ENCODE data around the gene AIM2. TPM values are rescaled to one million over a fixed set of nuclear protein-coding genes. Genes with fewer than 3 reads are reported as not detected.

Gene AIM2
- total and polyA plus RNA-seq, 2 of the 13 experiments (the other 11 are each of a cell fraction or from before 2014, with no cell fraction given): not detected

DNA sequence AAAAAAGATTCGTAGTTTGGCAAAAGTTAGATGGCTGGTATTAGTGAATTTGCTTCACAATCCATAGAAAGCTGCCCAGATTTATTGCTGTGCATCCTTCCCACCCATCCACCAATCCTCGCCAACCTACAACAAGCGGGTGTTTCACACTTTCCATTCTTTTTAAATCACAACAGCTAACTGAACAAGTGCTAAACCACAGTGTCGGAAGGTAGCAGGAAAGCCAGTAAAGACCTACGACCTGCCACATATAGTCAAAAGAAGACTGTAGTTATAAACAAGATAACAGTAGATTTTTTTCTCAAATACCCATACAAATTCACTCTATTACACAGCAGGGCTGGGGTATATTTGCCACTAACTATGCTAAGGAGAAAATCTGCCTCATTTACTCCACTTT, 47.0 kb upstream of the AIM2 start (continued):
- TF ChIP-seq, protein P1, sequence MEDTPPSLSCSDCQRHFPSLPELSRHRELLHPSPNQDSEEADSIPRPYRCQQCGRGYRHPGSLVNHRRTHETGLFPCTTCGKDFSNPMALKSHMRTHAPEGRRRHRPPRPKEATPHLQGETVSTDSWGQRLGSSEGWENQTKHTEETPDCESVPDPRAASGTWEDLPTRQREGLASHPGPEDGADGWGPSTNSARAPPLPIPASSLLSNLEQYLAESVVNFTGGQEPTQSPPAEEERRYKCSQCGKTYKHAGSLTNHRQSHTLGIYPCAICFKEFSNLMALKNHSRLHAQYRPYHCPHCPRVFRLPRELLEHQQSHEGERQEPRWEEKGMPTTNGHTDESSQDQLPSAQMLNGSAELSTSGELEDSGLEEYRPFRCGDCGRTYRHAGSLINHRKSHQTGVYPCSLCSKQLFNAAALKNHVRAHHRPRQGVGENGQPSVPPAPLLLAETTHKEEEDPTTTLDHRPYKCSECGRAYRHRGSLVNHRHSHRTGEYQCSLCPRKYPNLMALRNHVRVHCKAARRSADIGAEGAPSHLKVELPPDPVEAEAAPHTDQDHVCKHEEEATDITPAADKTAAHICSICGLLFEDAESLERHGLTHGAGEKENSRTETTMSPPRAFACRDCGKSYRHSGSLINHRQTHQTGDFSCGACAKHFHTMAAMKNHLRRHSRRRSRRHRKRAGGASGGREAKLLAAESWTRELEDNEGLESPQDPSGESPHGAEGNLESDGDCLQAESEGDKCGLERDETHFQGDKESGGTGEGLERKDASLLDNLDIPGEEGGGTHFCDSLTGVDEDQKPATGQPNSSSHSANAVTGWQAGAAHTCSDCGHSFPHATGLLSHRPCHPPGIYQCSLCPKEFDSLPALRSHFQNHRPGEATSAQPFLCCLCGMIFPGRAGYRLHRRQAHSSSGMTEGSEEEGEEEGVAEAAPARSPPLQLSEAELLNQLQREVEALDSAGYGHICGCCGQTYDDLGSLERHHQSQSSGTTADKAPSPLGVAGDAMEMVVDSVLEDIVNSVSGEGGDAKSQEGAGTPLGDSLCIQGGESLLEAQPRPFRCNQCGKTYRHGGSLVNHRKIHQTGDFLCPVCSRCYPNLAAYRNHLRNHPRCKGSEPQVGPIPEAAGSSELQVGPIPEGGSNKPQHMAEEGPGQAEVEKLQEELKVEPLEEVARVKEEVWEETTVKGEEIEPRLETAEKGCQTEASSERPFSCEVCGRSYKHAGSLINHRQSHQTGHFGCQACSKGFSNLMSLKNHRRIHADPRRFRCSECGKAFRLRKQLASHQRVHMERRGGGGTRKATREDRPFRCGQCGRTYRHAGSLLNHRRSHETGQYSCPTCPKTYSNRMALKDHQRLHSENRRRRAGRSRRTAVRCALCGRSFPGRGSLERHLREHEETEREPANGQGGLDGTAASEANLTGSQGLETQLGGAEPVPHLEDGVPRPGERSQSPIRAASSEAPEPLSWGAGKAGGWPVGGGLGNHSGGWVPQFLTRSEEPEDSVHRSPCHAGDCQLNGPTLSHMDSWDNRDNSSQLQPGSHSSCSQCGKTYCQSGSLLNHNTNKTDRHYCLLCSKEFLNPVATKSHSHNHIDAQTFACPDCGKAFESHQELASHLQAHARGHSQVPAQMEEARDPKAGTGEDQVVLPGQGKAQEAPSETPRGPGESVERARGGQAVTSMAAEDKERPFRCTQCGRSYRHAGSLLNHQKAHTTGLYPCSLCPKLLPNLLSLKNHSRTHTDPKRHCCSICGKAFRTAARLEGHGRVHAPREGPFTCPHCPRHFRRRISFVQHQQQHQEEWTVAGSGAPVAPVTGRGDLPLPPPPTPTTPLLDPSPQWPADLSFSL (CRISPR knock-in tag; IDR thresholded peaks at IDR 0.05): no peak
- TF ChIP-seq SATB2 (CRISPR knock-in tag; IDR thresholded peaks at IDR 0.05) (no peak), AHR (CRISPR knock-in tag; IDR thresholded peaks at IDR 0.05) (no peak)

DNA sequence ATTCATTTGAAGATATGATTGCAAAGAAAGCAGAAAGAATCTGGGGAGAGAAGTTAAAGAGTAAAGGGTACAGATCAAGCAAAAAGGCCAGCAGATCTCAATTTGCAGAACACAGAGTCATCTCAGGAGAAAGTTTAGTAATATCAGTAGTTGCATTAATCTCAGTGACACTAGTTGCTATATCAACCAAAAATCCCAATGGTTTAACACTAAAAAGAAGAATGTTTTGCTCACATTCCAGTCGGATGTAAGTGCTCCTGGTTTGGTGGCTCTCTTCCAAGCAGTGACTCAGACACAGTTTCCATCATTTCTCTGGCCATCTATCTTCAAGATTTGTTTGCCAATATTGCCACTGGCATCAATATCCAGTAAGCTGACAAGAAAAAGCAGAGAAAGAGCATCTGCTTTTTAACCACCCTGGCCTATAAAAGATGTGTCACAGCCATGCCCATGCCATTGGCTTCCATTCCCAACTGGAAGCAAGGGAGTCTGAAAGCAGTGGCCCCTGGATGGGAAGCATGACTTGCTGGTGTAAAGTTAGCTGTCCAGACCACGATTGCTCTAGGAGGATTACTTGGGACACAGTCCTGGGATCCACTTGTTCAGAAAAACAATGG, 45.5 kb upstream of the AIM2 start:
- BruUV-seq (replicated peaks): no TSS peak
- H4K20me1 ChIP-seq (ENCODE audit: insufficient read depth, low read length): no peaks in the 10 kb centered on the region
- no peaks in the 10 kb centered on the region for H3K36me3 ChIP-seq (replicated peaks in 1 of 2; ENCODE audit: control insufficient read depth in 1 of 2, insufficient read depth in 2 of 2, low read length in 2 of 2)
- no peak overlapping the region for H2AFZ ChIP-seq (ENCODE audit: low read length)
- H3K9ac ChIP-seq (ENCODE audit: insufficient read depth, low read depth, low read length): no peak overlapping the region
- intact Hi-C loops (cut with micrococcal nuclease; ENCODE audit: unreplicated experiment) (loop anchor here (10.0 kb wide), 1 partner anchor 483 kb away; no protein-coding TSS in a partner anchor), in situ Hi-C loops (cut with HindIII; ENCODE audit: extremely low pct_ligation_motif_present, low pct_unique_long_range_greater_than_20kb) (no loop called here)
- no peaks in the 10 kb centered on the region for H3K4me1 ChIP-seq (ENCODE audit: insufficient read depth, low read length)
- H3K4me2 ChIP-seq (ENCODE audit: low read depth, low read length): no peak overlapping the region
- WGBS (ENCODE audit: low lambda C conversion rate): 0% methylated on average over 2 of the region's 2 CpGs
- ATAC-seq: no peak
- no peak for DNase-seq (ENCODE audit: low spot score)
- ChIA-PET CTCF (ENCODE audit: low intra/inter-chr PET ratio, low total read pairs) (no interaction called here), POLR2A (no interaction called here)
- no peaks in the 10 kb centered on the region for H3K79me2 ChIP-seq (ENCODE audit: insufficient read depth, low read length)
- H3K4me3 ChIP-seq (replicated peaks in 1 of 3; ENCODE audit: insufficient read depth in 1 of 3, low read depth in 2 of 3, low read length in 3 of 3): no peak overlapping the region
- H3K27ac ChIP-seq (ENCODE audit: extremely low read length, insufficient read depth, low read length): no peak overlapping the region
- H3K27me3 ChIP-seq (ENCODE audit: control insufficient read depth in 1 of 2, insufficient read depth in 2 of 2, low read length in 2 of 2): peaks cover 0 to 8% of the 10 kb centered on the region in 2 experiments; a peak in 2 of 5 replicates
- FAIRE-seq: no peak
- H3K9me3 ChIP-seq (ENCODE audit: low read length): no peaks in the 10 kb centered on the region
- no peak for TF ChIP-seq CENPX (CRISPR knock-in tag; IDR thresholded peaks at IDR 0.05)
- TF ChIP-seq, protein P2, sequence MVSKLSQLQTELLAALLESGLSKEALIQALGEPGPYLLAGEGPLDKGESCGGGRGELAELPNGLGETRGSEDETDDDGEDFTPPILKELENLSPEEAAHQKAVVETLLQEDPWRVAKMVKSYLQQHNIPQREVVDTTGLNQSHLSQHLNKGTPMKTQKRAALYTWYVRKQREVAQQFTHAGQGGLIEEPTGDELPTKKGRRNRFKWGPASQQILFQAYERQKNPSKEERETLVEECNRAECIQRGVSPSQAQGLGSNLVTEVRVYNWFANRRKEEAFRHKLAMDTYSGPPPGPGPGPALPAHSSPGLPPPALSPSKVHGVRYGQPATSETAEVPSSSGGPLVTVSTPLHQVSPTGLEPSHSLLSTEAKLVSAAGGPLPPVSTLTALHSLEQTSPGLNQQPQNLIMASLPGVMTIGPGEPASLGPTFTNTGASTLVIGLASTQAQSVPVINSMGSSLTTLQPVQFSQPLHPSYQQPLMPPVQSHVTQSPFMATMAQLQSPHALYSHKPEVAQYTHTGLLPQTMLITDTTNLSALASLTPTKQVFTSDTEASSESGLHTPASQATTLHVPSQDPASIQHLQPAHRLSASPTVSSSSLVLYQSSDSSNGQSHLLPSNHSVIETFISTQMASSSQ (IDR thresholded peaks at IDR 0.05; ENCODE audit: low read depth): no peak
- TF ChIP-seq, protein P2 (CRISPR knock-in tag; IDR thresholded peaks at IDR 0.05; ENCODE audit: borderline replicate concordance): no peak
